ENCODE data around the gene GAREM1.
"Not testable (repeated sequence)": the region's sequence is repeated elsewhere in the genome, so short reads cannot be mapped to it uniquely, and the experiment has no call there.

Gene GAREM1

DNA sequence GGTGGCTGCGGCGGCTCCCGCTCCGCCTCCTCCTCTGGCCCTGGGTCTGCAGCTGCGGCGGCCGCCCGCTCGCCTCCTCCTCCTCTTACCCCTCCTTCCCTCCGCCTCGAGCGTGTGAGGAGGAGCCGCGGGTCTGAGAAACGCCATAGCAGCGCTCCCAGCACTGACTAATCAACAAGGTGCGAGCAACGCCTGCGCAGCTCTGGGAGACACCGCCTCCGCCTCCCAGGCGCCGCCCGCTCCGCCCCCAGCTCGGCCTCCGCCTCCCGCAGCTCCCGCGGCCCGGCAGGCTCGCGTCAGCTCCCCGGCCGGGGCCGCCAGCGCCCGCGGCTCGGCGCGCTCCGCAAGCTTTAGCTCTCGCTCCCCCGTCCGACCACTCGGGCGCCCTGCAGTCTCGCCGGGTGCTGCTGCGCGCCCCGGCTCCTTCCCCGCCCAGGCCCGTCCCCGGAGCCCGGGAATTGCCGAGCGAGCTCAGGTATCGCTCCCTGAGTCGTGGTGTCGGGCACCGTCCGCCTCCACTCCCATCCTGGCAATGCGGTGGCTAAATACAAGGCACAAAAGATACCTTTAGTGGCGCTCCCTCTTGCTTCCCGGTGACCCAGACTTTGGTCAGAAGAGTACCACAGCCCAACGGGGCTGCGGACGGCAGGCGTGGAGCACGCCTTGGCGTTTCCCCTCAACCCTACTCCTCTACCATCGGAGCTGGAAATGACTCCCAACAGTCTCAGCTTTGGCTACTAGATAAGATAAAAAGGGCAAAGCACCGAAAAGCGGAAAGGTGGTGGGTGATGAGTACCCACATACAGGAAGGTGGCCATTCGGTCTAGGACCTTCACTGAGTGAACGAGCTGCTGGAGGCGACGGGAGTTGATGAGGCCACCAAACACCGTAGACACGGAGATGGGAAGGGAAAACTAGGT is at the start of gene GAREM1:
GAREM1 (minus strand) TSS at position 169 of the 920 bp plus-strand sequence. CDS start 454 bp downstream, outside the sequence.
- peak within 1 kb of the TSS; percentile 84 for H3K4me3 ChIP-seq (ENCODE audit: low read depth, low read length)
- peak within 1 kb of the TSS; percentile 33 for H3K27ac ChIP-seq (ENCODE audit: low read depth, low read length)
- no peaks in the 10 kb centered on the region for H3K27me3 ChIP-seq (ENCODE audit: insufficient read depth, low read length)
- no peaks in the 10 kb centered on the region for H3K36me3 ChIP-seq (ENCODE audit: insufficient read depth, low read length)
- peaks cover 35% of the 10 kb centered on the region for H3K79me2 ChIP-seq (ENCODE audit: control insufficient read depth, insufficient read depth, low read length, unreplicated experiment)
- peaks cover 12% of the 10 kb centered on the region for H3K4me1 ChIP-seq (ENCODE audit: control insufficient read depth, insufficient read depth, low read length, unreplicated experiment)
- peak within 1 kb of the TSS; percentile 96 for H2AFZ ChIP-seq (ENCODE audit: low read length, unreplicated experiment)

DNA sequence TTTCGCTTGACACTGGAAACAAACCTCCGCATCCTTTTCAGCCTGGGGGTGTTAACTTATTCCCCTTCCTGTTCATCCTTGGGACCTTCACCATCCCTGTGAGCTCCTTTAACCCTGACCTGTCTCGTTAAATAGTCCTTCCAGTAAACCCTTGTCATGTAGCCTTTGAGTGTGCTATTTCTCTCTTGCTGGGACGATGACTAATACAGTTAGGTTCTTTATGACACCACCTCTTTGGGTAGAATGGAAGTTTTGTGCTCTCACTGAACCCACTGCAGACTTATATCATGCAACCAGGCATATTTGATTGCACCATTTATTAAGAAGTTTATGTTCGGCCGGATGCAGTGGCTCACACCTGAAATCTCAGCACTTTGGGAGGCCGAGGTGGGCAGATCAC is 40.5 kb upstream of the GAREM1 start:
- no peak overlapping the region for H3K4me3 ChIP-seq (ENCODE audit: low read depth, low read length)
- no peaks in the 10 kb centered on the region for H3K36me3 ChIP-seq (ENCODE audit: insufficient read depth, low read length)
- peaks cover 3% of the 10 kb centered on the region; the same call in 1 of the 2 replicates for H3K27me3 ChIP-seq (ENCODE audit: insufficient read depth, low read length)
- no peaks in the 10 kb centered on the region for H3K79me2 ChIP-seq (ENCODE audit: control insufficient read depth, insufficient read depth, low read length, unreplicated experiment)
- no peaks in the 10 kb centered on the region for H3K4me1 ChIP-seq (ENCODE audit: control insufficient read depth, insufficient read depth, low read length, unreplicated experiment)
- no peak overlapping the region for H2AFZ ChIP-seq (ENCODE audit: low read length, unreplicated experiment)
- no peak overlapping the region for H3K27ac ChIP-seq (ENCODE audit: low read depth, low read length)

DNA sequence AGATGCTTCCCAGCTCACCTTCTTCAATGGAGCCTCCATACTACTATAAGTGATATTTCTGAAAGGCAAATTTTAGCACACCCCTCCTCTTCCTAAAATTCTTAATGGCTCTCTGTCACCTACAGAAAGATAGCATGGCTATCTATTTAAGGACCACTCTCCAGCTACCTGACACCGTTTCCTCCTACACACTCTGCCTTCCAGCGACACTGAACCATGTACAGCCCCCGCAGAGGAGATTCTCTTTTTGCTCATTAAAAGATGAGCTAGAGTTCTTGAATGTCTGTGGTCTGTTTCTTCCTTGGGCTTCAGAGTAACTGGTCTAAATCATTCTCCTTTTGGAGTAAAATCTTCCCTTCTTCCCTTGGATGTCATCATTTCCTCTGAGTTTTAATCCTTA is 38.4 kb upstream of the GAREM1 start:
- H2AFZ ChIP-seq (ENCODE audit: low read length, unreplicated experiment): no peak overlapping the region
- no peak overlapping the region for H3K27ac ChIP-seq (ENCODE audit: low read depth, low read length)
- no peaks in the 10 kb centered on the region for H3K79me2 ChIP-seq (ENCODE audit: control insufficient read depth, insufficient read depth, low read length, unreplicated experiment)

GRCh38 chr18:32507093-32507492 is 36.4 kb upstream of the GAREM1 start:
- no peak overlapping the region for H3K4me3 ChIP-seq (ENCODE audit: low read depth, low read length)

More for the DNA sequence above, 38.4 kb upstream of the GAREM1 start:
- H3K4me1 ChIP-seq (ENCODE audit: control insufficient read depth, insufficient read depth, low read length, unreplicated experiment): no peaks in the 10 kb centered on the region
- H3K36me3 ChIP-seq (ENCODE audit: insufficient read depth, low read length): no peaks in the 10 kb centered on the region
- no peak overlapping the region for H3K4me3 ChIP-seq (ENCODE audit: low read depth, low read length)
- peaks cover 3% of the 10 kb centered on the region; the same call in 1 of the 2 replicates for H3K27me3 ChIP-seq (ENCODE audit: insufficient read depth, low read length)

DNA sequence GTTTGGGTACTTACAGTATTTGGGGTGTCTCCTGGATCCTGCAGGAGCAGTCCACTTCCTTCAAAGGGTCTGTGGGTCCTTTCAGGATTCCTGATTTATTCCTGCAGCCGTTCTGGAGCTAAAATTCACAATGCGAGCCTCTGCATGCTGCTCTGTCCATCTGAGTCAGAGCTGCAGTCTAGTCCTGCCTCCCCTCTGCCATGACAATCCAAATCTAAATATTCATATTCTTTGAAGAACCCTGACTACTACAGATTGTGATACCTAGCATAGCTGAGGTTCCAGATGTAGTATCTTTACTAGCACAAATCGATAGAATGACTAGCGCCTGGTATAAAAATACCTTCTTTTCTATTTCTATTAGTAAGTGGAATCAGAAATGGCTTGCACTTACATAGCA is 31.3 kb upstream of the GAREM1 start:
- Histone ChIP-seq H3K27ac (ENCODE audit: low read depth, low read length) (no peak overlapping the region), H2AFZ (ENCODE audit: low read length, unreplicated experiment) (no peak overlapping the region), H3K4me3 (ENCODE audit: low read depth, low read length) (no peak overlapping the region), H3K79me2 (ENCODE audit: control insufficient read depth, insufficient read depth, low read length, unreplicated experiment) (no peaks in the 10 kb centered on the region), H3K36me3 (ENCODE audit: insufficient read depth, low read length) (no peaks in the 10 kb centered on the region), H3K27me3 (ENCODE audit: insufficient read depth, low read length) (peaks cover 9% of the 10 kb centered on the region; the same call in 1 of the 2 replicates), H3K4me1 (ENCODE audit: control insufficient read depth, insufficient read depth, low read length, unreplicated experiment) (no peaks in the 10 kb centered on the region)

More at GRCh38 chr18:32507093-32507492, 36.4 kb upstream of the GAREM1 start:
- Histone ChIP-seq H3K79me2 (ENCODE audit: control insufficient read depth, insufficient read depth, low read length, unreplicated experiment) (no peaks in the 10 kb centered on the region), H3K27me3 (ENCODE audit: insufficient read depth, low read length) (peaks cover 3% of the 10 kb centered on the region; the same call in 1 of the 2 replicates), H3K27ac (ENCODE audit: low read depth, low read length) (no peak overlapping the region), H3K36me3 (ENCODE audit: insufficient read depth, low read length) (no peaks in the 10 kb centered on the region), H2AFZ (ENCODE audit: low read length, unreplicated experiment) (no peak overlapping the region), H3K4me1 (ENCODE audit: control insufficient read depth, insufficient read depth, low read length, unreplicated experiment) (no peaks in the 10 kb centered on the region)

- H3K27ac ChIP-seq (ENCODE audit: low read depth, low read length); H2AFZ ChIP-seq (ENCODE audit: low read length, unreplicated experiment); H3K36me3 ChIP-seq (ENCODE audit: insufficient read depth, low read length); H3K4me1 ChIP-seq (ENCODE audit: control insufficient read depth, insufficient read depth, low read length, unreplicated experiment); H3K4me3 ChIP-seq (ENCODE audit: low read depth, low read length); H3K79me2 ChIP-seq (ENCODE audit: control insufficient read depth, insufficient read depth, low read length, unreplicated experiment): not testable (repeated sequence)
- H3K27me3 ChIP-seq (ENCODE audit: insufficient read depth, low read length): peaks cover 11% of the 10 kb centered on the region; the same call in 1 of the 2 replicates
Measured at GRCh38 chr18:32501242-32501641, 30.6 kb upstream of the GAREM1 start.

DNA sequence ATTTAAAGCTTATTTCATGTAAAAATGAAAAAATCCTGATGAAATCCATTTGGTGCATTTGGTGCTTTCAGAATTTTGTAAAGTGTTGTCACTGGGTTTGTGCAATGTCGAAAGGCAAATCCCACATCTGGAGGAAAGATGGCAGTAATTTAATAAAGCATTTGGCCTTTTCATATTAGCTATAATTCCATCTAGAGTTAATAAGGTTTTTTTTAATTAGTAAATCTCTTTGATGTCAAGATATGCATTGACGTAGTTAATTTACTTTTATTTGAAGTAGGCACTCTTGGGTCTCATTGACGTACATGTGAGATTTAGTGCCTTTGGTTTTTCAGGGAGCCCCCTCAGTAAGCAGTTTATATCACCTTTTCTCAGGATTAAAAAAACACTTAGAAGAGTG is 12.3 kb upstream of the GAREM1 start:
- no peaks in the 10 kb centered on the region for H3K4me1 ChIP-seq (ENCODE audit: control insufficient read depth, insufficient read depth, low read length, unreplicated experiment)
- peaks cover 60% of the 10 kb centered on the region for H3K27me3 ChIP-seq (ENCODE audit: insufficient read depth, low read length)
- H3K36me3 ChIP-seq (ENCODE audit: insufficient read depth, low read length): no peaks in the 10 kb centered on the region
- H3K79me2 ChIP-seq (ENCODE audit: control insufficient read depth, insufficient read depth, low read length, unreplicated experiment): no peaks in the 10 kb centered on the region
- H2AFZ ChIP-seq (ENCODE audit: low read length, unreplicated experiment): no peak overlapping the region
- no peak overlapping the region for H3K27ac ChIP-seq (ENCODE audit: low read depth, low read length)
- no peak overlapping the region for H3K4me3 ChIP-seq (ENCODE audit: low read depth, low read length)

DNA sequence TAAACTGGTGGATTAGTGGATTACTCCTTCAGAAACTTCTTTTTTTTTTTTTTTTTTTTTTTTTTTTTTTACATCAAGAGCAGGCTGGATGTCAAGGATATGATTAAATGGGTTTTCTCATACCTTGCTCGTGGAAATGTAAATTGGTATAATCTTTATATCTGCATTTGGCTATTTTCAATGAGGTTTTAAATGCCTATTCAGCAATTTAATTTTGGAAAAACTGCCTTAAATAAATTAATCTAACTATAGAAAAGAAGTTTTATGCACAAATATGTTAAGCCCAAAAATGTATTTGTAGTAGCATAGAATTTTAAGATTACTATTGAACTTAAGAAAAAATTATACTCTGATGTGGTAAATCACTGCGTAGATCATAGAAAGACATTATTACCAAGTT is 11.4 kb upstream of the GAREM1 start:
- no peaks in the 10 kb centered on the region for H3K36me3 ChIP-seq (ENCODE audit: insufficient read depth, low read length)
- H3K4me3 ChIP-seq (ENCODE audit: low read depth, low read length): no peak overlapping the region
- H3K27me3 ChIP-seq (ENCODE audit: insufficient read depth, low read length): peaks cover 55% of the 10 kb centered on the region
- H3K4me1 ChIP-seq (ENCODE audit: control insufficient read depth, insufficient read depth, low read length, unreplicated experiment): no peaks in the 10 kb centered on the region
- H3K79me2 ChIP-seq (ENCODE audit: control insufficient read depth, insufficient read depth, low read length, unreplicated experiment): no peaks in the 10 kb centered on the region
- H2AFZ ChIP-seq (ENCODE audit: low read length, unreplicated experiment): no peak overlapping the region
- H3K27ac ChIP-seq (ENCODE audit: low read depth, low read length): no peak overlapping the region

- Histone ChIP-seq H3K36me3 (ENCODE audit: insufficient read depth, low read length) (no peaks in the 10 kb centered on the region), H3K27ac (ENCODE audit: low read depth, low read length) (no peak overlapping the region), H3K4me3 (ENCODE audit: low read depth, low read length) (no peak overlapping the region), H3K27me3 (ENCODE audit: insufficient read depth, low read length) (peaks cover 40% of the 10 kb centered on the region), H3K4me1 (ENCODE audit: control insufficient read depth, insufficient read depth, low read length, unreplicated experiment) (no peaks in the 10 kb centered on the region), H3K79me2 (ENCODE audit: control insufficient read depth, insufficient read depth, low read length, unreplicated experiment) (no peaks in the 10 kb centered on the region), H2AFZ (ENCODE audit: low read length, unreplicated experiment) (no peak overlapping the region)
Measured at GRCh38 chr18:32480581-32480980, 9.9 kb upstream of the GAREM1 start.

- no peaks in the 10 kb centered on the region for H3K79me2 ChIP-seq (ENCODE audit: control insufficient read depth, insufficient read depth, low read length, unreplicated experiment)
- H3K27me3 ChIP-seq (ENCODE audit: insufficient read depth, low read length): peaks cover 31% of the 10 kb centered on the region
- no peaks in the 10 kb centered on the region for H3K36me3 ChIP-seq (ENCODE audit: insufficient read depth, low read length)
- no peaks in the 10 kb centered on the region for H3K4me1 ChIP-seq (ENCODE audit: control insufficient read depth, insufficient read depth, low read length, unreplicated experiment)
- H2AFZ ChIP-seq (ENCODE audit: low read length, unreplicated experiment): no peak overlapping the region
- H3K27ac ChIP-seq (ENCODE audit: low read depth, low read length): no peak overlapping the region
- no peak overlapping the region for H3K4me3 ChIP-seq (ENCODE audit: low read depth, low read length)
Measured at GRCh38 chr18:32478807-32479206, 8.1 kb upstream of the GAREM1 start.

GRCh38 chr18:32478317-32478716 is 7.6 kb upstream of the GAREM1 start:
- no peaks in the 10 kb centered on the region for H3K79me2 ChIP-seq (ENCODE audit: control insufficient read depth, insufficient read depth, low read length, unreplicated experiment)
- H3K4me3 ChIP-seq (ENCODE audit: low read depth, low read length): no peak overlapping the region
- H3K27ac ChIP-seq (ENCODE audit: low read depth, low read length): no peak overlapping the region
- H2AFZ ChIP-seq (ENCODE audit: low read length, unreplicated experiment): no peak overlapping the region
- H3K4me1 ChIP-seq (ENCODE audit: control insufficient read depth, insufficient read depth, low read length, unreplicated experiment): no peaks in the 10 kb centered on the region
- peaks cover 29% of the 10 kb centered on the region for H3K27me3 ChIP-seq (ENCODE audit: insufficient read depth, low read length)
- no peaks in the 10 kb centered on the region for H3K36me3 ChIP-seq (ENCODE audit: insufficient read depth, low read length)
